Stomach (tissue), 4 donors: ENCODE data around the gene DOK3.

Source experiments
- EP300 ChIP-seq: sonication (generic); formaldehyde crosslinking; IDR thresholded peaks from one replicate; pipeline ENCODE4 v1.6.1; 2017; ENCODE audit warnings: antibody characterized with exemption
- POLR2A ChIP-seq, 4 donors: fragments of 450-650 bp; IDR thresholded peaks; one replicate each; pipeline ENCODE4 v1.6.1; 2016; ENCODE audit warnings: antibody characterized with exemption in 4 of 4, control low read depth in 2 of 4, mild to moderate bottlenecking in 1 of 4, moderate library complexity in 1 of 4
- POLR2AphosphoS5 ChIP-seq, 3 donors: sonication (generic); formaldehyde crosslinking; IDR thresholded peaks; one replicate each; pipeline ENCODE4 v1.6.1; 2016; ENCODE audit warnings: antibody characterized with exemption in 3 of 3
- TF ChIP-seq, protein P1 (sequence below), 7 experiments: fragments of 450-650 bp in 4 of 7; fragments of 200-600 bp in 3 of 7; sonication (generic) in 3 of 7; IDR thresholded peaks; one replicate each; pipeline ENCODE4 v1.5.1; 2016 to 2019; ENCODE audit warnings: antibody characterized with exemption in 7 of 7, control low read depth in 2 of 7, mild to moderate bottlenecking in 1 of 7

DNA sequence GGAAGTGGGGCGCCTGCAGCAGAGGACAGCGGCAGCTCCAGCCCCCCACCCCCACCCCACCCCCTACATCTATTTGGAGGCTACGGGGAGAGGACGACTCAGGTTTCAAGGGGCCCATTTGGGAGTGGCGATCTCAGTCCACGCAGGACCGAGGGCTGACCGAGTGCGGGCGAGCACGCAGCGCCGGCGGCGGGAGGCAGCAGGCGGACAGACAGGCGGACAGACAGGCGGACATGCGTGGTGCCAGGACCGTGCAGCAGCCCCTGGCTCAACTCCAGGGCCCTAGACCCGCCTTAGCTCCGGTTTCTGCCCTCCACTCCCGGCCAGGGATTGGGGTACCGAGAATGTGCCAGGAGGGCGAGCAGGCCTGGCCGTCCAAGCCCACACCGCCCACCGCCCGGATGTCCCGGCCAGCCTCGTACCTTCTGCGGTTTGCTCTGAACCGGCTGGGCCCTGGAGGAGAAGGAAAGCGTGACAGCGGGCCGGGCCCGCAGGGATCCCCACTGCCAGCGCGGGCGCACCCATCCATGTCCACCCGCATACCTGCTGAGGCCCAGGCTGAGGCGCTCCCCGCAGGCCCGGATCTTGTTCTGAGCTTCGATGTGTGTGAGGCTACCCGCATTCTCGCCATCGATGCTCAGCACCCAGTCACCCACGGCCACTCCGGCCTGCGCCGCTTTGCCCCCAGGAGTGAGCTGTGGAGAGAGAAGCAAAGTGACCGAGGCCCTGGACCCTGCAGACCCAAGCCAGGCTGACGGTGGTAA, 17.5 kb downstream of the DOK3 start:
- TF ChIP-seq, protein P1, sequence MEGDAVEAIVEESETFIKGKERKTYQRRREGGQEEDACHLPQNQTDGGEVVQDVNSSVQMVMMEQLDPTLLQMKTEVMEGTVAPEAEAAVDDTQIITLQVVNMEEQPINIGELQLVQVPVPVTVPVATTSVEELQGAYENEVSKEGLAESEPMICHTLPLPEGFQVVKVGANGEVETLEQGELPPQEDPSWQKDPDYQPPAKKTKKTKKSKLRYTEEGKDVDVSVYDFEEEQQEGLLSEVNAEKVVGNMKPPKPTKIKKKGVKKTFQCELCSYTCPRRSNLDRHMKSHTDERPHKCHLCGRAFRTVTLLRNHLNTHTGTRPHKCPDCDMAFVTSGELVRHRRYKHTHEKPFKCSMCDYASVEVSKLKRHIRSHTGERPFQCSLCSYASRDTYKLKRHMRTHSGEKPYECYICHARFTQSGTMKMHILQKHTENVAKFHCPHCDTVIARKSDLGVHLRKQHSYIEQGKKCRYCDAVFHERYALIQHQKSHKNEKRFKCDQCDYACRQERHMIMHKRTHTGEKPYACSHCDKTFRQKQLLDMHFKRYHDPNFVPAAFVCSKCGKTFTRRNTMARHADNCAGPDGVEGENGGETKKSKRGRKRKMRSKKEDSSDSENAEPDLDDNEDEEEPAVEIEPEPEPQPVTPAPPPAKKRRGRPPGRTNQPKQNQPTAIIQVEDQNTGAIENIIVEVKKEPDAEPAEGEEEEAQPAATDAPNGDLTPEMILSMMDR (IDR thresholded peaks at IDR 0.05), result no peak
- TF ChIP-seq POLR2AphosphoS5 (IDR thresholded peaks at IDR 0.05) (no peak), POLR2A (IDR thresholded peaks at IDR 0.05) (no peak), EP300 (no peak)
